CD14-positive monocyte (primary cell): Measurements from ENCODE around the gene DRAXIN. TPM values are rescaled to one million over a fixed set of nuclear protein-coding genes. Genes with fewer than 3 reads are reported as not detected.

Source experiments
- DNase-seq, 3 donors: peaks; one replicate each; pipeline ENCODE4 v3.0.0-alpha.2; 2011 to 2022
- H2AFZ ChIP-seq: 2 replicates; pipeline ENCODE4 v1.6.0; 2012; ENCODE audit warnings: mild to moderate bottlenecking, low read depth, low read length, inconsistent platforms; ENCODE audit not compliant: insufficient read depth, poor library complexity, severe bottlenecking
- H3K27ac ChIP-seq, 2 donors: 1 replicate in 1 of 2; 2 replicates in 1 of 2; pipeline ENCODE4 v1.5.1; 2012 to 2013; ENCODE audit warnings: low read length in 2 of 2, control low read depth in 1 of 2, inconsistent platforms in 1 of 2, low read depth in 1 of 2, mild to moderate bottlenecking in 1 of 2
- H3K27me3 ChIP-seq, 2 donors: one replicate each; pipeline versions ENCODE4 v1.6.0 to v1.6.1; 2011 to 2013; ENCODE audit warnings: low read length in 2 of 2; ENCODE audit not compliant: control insufficient read depth in 2 of 2, insufficient read depth in 2 of 2
- H3K36me3 ChIP-seq, 2 donors: replicated peaks in 1 of 2; 1 replicate in 1 of 2; 2 replicates in 1 of 2; pipeline versions ENCODE4 v1.5.1 to v1.6.1; 2012 to 2013; ENCODE audit warnings: low read length in 2 of 2, control low read depth in 1 of 2, inconsistent platforms in 1 of 2, mild to moderate bottlenecking in 1 of 2; ENCODE audit not compliant: insufficient read depth in 2 of 2, control insufficient read depth in 1 of 2
- H3K4me1 ChIP-seq, 2 donors: 1 replicate in 1 of 2; 2 replicates in 1 of 2; pipeline versions ENCODE4 v1.5.1 to v1.6.1; 2012 to 2013; ENCODE audit warnings: low read length in 2 of 2, control low read depth in 1 of 2, inconsistent platforms in 1 of 2, mild to moderate bottlenecking in 1 of 2, moderate library complexity in 1 of 2; ENCODE audit not compliant: insufficient read depth in 2 of 2, control insufficient read depth in 1 of 2
- H3K4me2 ChIP-seq: replicated peaks from 2 replicates; pipeline ENCODE3; 2012; ENCODE audit warnings: low read length, moderate library complexity, mild to moderate bottlenecking; ENCODE audit not compliant: poor library complexity, severe bottlenecking; ENCODE audit errors: extremely low read depth
- H3K4me3 ChIP-seq, 3 experiments: fragments of 200-600 bp in 1 of 3; sonication (generic) in 1 of 3; replicated peaks in 1 of 3; 1 replicate in 2 of 3; 2 replicates in 1 of 3; pipeline ENCODE4 v1.5.1; 2011 to 2013; ENCODE audit warnings: low read length in 3 of 3, mild to moderate bottlenecking in 3 of 3, control low read depth in 2 of 3, low read depth in 2 of 3, inconsistent platforms in 1 of 3, moderate library complexity in 1 of 3
- H3K79me2 ChIP-seq: 2 replicates; pipeline ENCODE4 v1.6.0; 2012; ENCODE audit warnings: mild to moderate bottlenecking, control low read depth, inconsistent platforms, low read length, moderate library complexity; ENCODE audit not compliant: insufficient read depth
- H3K9ac ChIP-seq: 2 replicates; pipeline ENCODE4 v1.6.0; 2017; ENCODE audit warnings: low read length, mild to moderate bottlenecking; ENCODE audit not compliant: insufficient read depth, poor library complexity, severe bottlenecking
- H3K9me3 ChIP-seq, 2 donors: replicated peaks in 1 of 2; 1 replicate in 1 of 2; 2 replicates in 1 of 2; pipeline versions ENCODE4 v1.5.1 to v1.6.1; 2012 to 2013; ENCODE audit warnings: low read length in 2 of 2, control low read depth in 1 of 2; ENCODE audit not compliant: control insufficient read depth in 1 of 2, insufficient read depth in 1 of 2
- H4K20me1 ChIP-seq: 2 replicates; pipeline ENCODE4 v1.6.0; 2012; ENCODE audit warnings: mild to moderate bottlenecking, low read length, control low read depth, moderate library complexity; ENCODE audit not compliant: insufficient read depth
- H3K27ac Mint-ChIP-seq, 7 donors: one replicate each; pipeline ENCODE4 v1.8.0; 2020; ENCODE audit warnings: mild to moderate bottlenecking in 7 of 7, mixed read lengths in 7 of 7, moderate library complexity in 6 of 7, inconsistent platforms in 2 of 7
- H3K27me3 Mint-ChIP-seq, 3 donors: one replicate each; pipeline ENCODE4 v1.8.0; 2021 to 2022; ENCODE audit warnings: low read depth in 3 of 3, mild to moderate bottlenecking in 3 of 3, mixed read lengths in 3 of 3, moderate library complexity in 3 of 3, inconsistent platforms in 1 of 3
- H3K36me3 Mint-ChIP-seq, 2 donors: one replicate each; pipeline ENCODE4 v1.8.0; 2020; ENCODE audit warnings: mixed read lengths in 2 of 2, inconsistent platforms in 1 of 2, mild to moderate bottlenecking in 1 of 2
- H3K4me1 Mint-ChIP-seq: one replicate; pipeline ENCODE4 v1.8.0; 2020; ENCODE audit warnings: mild to moderate bottlenecking, mixed read lengths
- H3K4me3 Mint-ChIP-seq, 2 donors: one replicate each; pipeline ENCODE4 v1.8.0; 2020; ENCODE audit warnings: mild to moderate bottlenecking in 2 of 2, mixed read lengths in 2 of 2, moderate library complexity in 1 of 2
- H3K9me3 Mint-ChIP-seq, 7 donors: one replicate each; pipeline ENCODE4 v1.8.0; 2020 to 2022; ENCODE audit warnings: mixed read lengths in 7 of 7, mild to moderate bottlenecking in 6 of 7, moderate library complexity in 6 of 7, inconsistent platforms in 2 of 7
- WGBS: methylation state at CpG from one replicate; pipeline ENCODE4 v1.1.5; 2013; ENCODE audit warnings: missing lambda C conversion rate; ENCODE audit not compliant: insufficient coverage; 5-methylcytosine and 5-hydroxymethylcytosine counted together
- intact Hi-C, 2 donors: fragments of 100-400 bp; cut with micrococcal nuclease; formaldehyde crosslinking; loops; one replicate each; pipeline versions ENCODE4 v1.15.0 to v1.15.1; 2023
- polyA plus RNA-seq, 3 donors: library from polyadenylated mRNA; depleted of rRNA in 1 of 3; unstranded in 2 of 3; stranded (reverse) in 1 of 3; fragments of 300-500 nt in 2 of 3; fragments of >200 nt in 1 of 3; fragmentation: Illumina TruSeq in 2 of 3; gene quantifications; 1 replicate in 2 of 3; 2 replicates in 1 of 3; pipeline ENCODE4 v1.2.3, GENCODE V29; 2012 to 2021
- TF ChIP-seq, protein P1 (sequence below): fragments of 200-600 bp; IDR thresholded peaks from one replicate; pipeline ENCODE4 v1.8.0; 2022; ENCODE audit warnings: antibody characterized with exemption, mild to moderate bottlenecking

DRAXIN gene
- polyA plus RNA-seq, 3 donors: 0.14 to 0.27 (median 0.18) TPM

DNA sequence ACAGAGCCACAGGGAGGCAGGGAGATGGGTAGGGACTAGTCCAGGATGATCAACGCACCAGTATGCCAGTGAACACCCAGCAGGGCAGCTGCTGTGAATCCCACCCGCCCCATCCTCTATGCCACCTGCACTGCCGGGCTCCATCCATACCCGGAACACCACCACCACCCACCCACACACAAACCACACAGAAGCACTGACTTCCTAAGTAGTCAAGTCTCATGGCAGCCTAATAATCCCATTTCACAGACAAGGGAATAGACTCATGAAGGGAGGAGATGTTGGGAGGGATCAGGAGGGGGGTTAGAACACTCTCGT, 6.3 kb downstream of the DRAXIN start:
- peaks cover 28 to 60% (median 43%) of the 10 kb centered on the region in 3 donors for H3K27me3 Mint-ChIP-seq
- Histone ChIP-seq H3K4me1 (peaks cover 5 to 8% of the 10 kb centered on the region in 2 donors), H3K9ac (no peak overlapping the region), H3K79me2 (no peaks in the 10 kb centered on the region), H3K4me3 (no peak overlapping the region), H3K27ac (no peak overlapping the region), H2AFZ (no peak overlapping the region), H3K36me3 (no peaks in the 10 kb centered on the region), H3K4me2 (no peak overlapping the region), H3K27me3 (peaks cover 11 to 40% of the 10 kb centered on the region in 2 donors), H4K20me1 (no peaks in the 10 kb centered on the region), H3K9me3 (peaks cover 0 to 4% of the 10 kb centered on the region in 2 donors)
- WGBS: 64% methylated on average over 2 of the region's 5 CpGs
- H3K27ac Mint-ChIP-seq: no peak overlapping the region
- peaks cover 10% of the 10 kb centered on the region for H3K4me1 Mint-ChIP-seq
- no peak for DNase-seq
- peaks cover 0 to 11% (median 3%) of the 10 kb centered on the region in 7 donors for H3K9me3 Mint-ChIP-seq
- TF ChIP-seq, protein P1, sequence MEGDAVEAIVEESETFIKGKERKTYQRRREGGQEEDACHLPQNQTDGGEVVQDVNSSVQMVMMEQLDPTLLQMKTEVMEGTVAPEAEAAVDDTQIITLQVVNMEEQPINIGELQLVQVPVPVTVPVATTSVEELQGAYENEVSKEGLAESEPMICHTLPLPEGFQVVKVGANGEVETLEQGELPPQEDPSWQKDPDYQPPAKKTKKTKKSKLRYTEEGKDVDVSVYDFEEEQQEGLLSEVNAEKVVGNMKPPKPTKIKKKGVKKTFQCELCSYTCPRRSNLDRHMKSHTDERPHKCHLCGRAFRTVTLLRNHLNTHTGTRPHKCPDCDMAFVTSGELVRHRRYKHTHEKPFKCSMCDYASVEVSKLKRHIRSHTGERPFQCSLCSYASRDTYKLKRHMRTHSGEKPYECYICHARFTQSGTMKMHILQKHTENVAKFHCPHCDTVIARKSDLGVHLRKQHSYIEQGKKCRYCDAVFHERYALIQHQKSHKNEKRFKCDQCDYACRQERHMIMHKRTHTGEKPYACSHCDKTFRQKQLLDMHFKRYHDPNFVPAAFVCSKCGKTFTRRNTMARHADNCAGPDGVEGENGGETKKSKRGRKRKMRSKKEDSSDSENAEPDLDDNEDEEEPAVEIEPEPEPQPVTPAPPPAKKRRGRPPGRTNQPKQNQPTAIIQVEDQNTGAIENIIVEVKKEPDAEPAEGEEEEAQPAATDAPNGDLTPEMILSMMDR: no peak
- H3K4me3 Mint-ChIP-seq: no peak overlapping the region
- H3K36me3 Mint-ChIP-seq: peaks cover 0 to 2% of the 10 kb centered on the region in 2 donors
- intact Hi-C loops: no loop called here

DNA sequence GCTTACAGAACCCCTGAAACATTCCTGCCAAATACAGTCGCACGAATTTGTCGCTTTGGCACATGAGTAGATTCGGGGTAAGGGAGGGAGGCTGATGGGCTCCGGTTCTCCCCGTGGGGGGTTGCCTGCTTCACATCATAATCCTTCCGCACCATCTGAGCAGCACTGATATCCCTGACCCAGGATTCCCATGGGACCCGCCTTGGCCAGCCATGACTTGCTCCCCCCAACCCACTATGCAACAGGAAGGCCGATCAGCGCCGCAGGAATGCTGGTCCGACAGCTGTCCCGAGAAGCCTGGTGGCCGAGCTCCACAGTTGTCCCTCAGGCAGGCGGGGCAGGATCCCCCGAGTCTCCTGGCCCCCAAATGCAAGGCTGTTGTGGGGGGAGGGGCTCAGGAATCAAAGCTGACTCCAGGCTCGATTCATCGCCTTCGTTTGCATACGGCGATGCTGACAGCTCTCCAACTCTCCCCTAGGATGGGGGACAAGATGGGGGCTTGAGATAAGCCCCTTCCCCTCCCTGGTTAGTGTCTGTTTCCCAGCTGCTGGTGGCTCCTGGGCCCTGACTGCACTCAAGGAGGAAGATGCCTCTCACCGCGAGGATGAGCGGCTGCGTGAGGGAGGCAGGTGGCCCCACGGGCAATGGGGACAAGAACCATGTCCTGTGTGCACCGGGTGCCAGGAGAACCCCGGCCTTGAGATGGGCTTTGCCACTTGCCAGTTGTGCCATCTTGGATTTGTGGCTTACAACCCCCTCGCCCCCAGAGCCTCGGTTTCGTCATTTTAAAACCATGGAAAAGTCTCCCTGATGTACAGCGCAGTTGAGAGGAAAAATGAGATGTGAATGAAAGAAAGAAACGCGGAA, 9.3 kb downstream of the DRAXIN start:
- Histone ChIP-seq H3K27me3 (peaks cover 0 to 25% of the 10 kb centered on the region in 2 donors), H3K4me1 (no peaks in the 10 kb centered on the region), H2AFZ (no peak overlapping the region), H3K4me3 (no peak overlapping the region), H3K4me2 (no peak overlapping the region), H3K79me2 (no peaks in the 10 kb centered on the region), H3K27ac (no peak overlapping the region), H3K9me3 (no peaks in the 10 kb centered on the region), H4K20me1 (no peaks in the 10 kb centered on the region), H3K36me3 (no peaks in the 10 kb centered on the region), H3K9ac (no peak overlapping the region)
- H3K27ac Mint-ChIP-seq: no peak overlapping the region
- no peaks in the 10 kb centered on the region for H3K4me1 Mint-ChIP-seq
- DNase-seq: no peak
- H3K4me3 Mint-ChIP-seq: no peak overlapping the region
- H3K36me3 Mint-ChIP-seq: no peaks in the 10 kb centered on the region
- peaks cover 25 to 51% (median 36%) of the 10 kb centered on the region in 3 donors for H3K27me3 Mint-ChIP-seq
- H3K9me3 Mint-ChIP-seq: peaks cover 0 to 3% (median 0%) of the 10 kb centered on the region in 7 donors
- TF ChIP-seq, protein P1: no peak
- 38% methylated on average over 17 of the region's 34 CpGs for WGBS
- intact Hi-C loops: no loop called here
